IMR-90 (cell line): ENCODE measurements around the gene TRAF4.

Experiments
- MAZ ChIP-seq: IDR thresholded peaks from 2 replicates; pipeline ENCODE4 v1.6.1; 2012; ENCODE audit warnings: low read depth, mild to moderate bottlenecking, low read length, improper control_type of control experiment, moderate library complexity, borderline replicate concordance
- MXI1 ChIP-seq: IDR thresholded peaks from 2 replicates; pipeline ENCODE4 v1.6.1; 2012; ENCODE audit warnings: low read depth, mild to moderate bottlenecking, low read length, moderate library complexity, borderline replicate concordance
- POLR2A ChIP-seq: IDR thresholded peaks from 2 replicates; pipeline ENCODE4 v1.6.1; 2012; ENCODE audit warnings: mild to moderate bottlenecking, low read depth, low read length
- RFX5 ChIP-seq: IDR thresholded peaks from 2 replicates; pipeline ENCODE4 v1.8.0; 2012; ENCODE audit warnings: low read depth, mild to moderate bottlenecking, low read length, moderate library complexity
- SMC3 ChIP-seq: fragments of 150-350 bp; IDR thresholded peaks from 2 replicates; pipeline ENCODE4 v1.6.1; 2016; ENCODE audit warnings: low read depth, mild to moderate bottlenecking, antibody characterized with exemption, low read length, moderate library complexity
- TF ChIP-seq, protein P1 (sequence below): conservative IDR thresholded peaks from 2 replicates; pipeline ENCODE4 v1.5.1; 2012; ENCODE audit warnings: mild to moderate bottlenecking, low read depth, low read length, improper control_type of control experiment
- TF ChIP-seq, protein P2 (sequence below): fragments of 150-350 bp; IDR thresholded peaks from 2 replicates; pipeline ENCODE4 v1.6.1; 2016; ENCODE audit warnings: low read depth, mild to moderate bottlenecking, low read length, moderate library complexity, borderline replicate concordance

DNA sequence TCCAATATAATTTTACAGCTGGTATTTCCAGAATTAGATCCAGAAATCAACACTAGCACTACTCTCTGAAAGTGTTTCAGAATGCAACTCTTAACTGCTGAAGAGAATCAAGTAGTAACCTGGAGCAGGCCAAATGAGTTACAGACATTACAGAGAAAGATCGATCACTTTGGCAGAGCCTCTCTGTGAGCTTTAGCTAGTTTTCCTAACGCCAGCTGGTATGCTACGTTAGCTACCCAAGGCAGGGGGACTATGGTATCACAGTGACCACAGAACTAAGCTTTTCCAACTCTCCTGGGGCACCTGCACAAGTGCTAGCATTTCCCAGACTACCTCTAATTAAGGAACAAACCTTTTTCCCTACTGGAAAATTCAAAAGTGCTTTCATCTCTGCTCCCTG lies 30.4 kb downstream of the TRAF4 start:
- TF ChIP-seq, protein P1, sequence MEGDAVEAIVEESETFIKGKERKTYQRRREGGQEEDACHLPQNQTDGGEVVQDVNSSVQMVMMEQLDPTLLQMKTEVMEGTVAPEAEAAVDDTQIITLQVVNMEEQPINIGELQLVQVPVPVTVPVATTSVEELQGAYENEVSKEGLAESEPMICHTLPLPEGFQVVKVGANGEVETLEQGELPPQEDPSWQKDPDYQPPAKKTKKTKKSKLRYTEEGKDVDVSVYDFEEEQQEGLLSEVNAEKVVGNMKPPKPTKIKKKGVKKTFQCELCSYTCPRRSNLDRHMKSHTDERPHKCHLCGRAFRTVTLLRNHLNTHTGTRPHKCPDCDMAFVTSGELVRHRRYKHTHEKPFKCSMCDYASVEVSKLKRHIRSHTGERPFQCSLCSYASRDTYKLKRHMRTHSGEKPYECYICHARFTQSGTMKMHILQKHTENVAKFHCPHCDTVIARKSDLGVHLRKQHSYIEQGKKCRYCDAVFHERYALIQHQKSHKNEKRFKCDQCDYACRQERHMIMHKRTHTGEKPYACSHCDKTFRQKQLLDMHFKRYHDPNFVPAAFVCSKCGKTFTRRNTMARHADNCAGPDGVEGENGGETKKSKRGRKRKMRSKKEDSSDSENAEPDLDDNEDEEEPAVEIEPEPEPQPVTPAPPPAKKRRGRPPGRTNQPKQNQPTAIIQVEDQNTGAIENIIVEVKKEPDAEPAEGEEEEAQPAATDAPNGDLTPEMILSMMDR: no peak
- TF ChIP-seq POLR2A (no peak), SMC3 (no peak), MXI1 (no peak), RFX5 (no peak), MAZ (no peak)
- TF ChIP-seq, protein P2, sequence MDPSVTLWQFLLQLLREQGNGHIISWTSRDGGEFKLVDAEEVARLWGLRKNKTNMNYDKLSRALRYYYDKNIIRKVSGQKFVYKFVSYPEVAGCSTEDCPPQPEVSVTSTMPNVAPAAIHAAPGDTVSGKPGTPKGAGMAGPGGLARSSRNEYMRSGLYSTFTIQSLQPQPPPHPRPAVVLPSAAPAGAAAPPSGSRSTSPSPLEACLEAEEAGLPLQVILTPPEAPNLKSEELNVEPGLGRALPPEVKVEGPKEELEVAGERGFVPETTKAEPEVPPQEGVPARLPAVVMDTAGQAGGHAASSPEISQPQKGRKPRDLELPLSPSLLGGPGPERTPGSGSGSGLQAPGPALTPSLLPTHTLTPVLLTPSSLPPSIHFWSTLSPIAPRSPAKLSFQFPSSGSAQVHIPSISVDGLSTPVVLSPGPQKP: no peak
